Neural crest cell (in vitro differentiated cells): ENCODE measurements around the gene AMIGO1. TPM values are rescaled to one million over a fixed set of nuclear protein-coding genes. Genes with fewer than 3 reads are reported as not detected.

Source experiments
- DNase-seq: peaks from one replicate; pipeline ENCODE4 v3.0.0; 2021; ENCODE audit warnings: low read depth, mixed read lengths, low spot score
- H3K27ac Mint-ChIP-seq: one replicate; pipeline ENCODE4 v1.8.0; 2021; ENCODE audit warnings: mild to moderate bottlenecking, mixed read lengths; ENCODE audit not compliant: unreplicated experiment
- H3K27me3 Mint-ChIP-seq: 2 replicates; pipeline ENCODE4 v1.8.0; 2021; ENCODE audit warnings: low read depth, mild to moderate bottlenecking, mixed read lengths
- H3K36me3 Mint-ChIP-seq: 2 replicates; pipeline ENCODE4 v1.8.0; 2021; ENCODE audit warnings: low read depth, mild to moderate bottlenecking, mixed read lengths
- H3K4me1 Mint-ChIP-seq: 2 replicates; pipeline ENCODE4 v1.8.0; 2021; ENCODE audit warnings: mixed read lengths
- H3K4me3 Mint-ChIP-seq: one replicate; pipeline ENCODE4 v1.8.0; 2021; ENCODE audit warnings: mild to moderate bottlenecking, mixed read lengths
- H3K9me3 Mint-ChIP-seq: 2 replicates; pipeline ENCODE4 v1.8.0; 2021; ENCODE audit warnings: mixed read lengths
- total RNA-seq: library from RNA; stranded (reverse); gene quantifications from 2 replicates; pipeline ENCODE4 v1.2.1, GENCODE V29; 2021
- TF ChIP-seq, protein P1 (sequence below): fragments of 200-600 bp; sonication (generic); conservative IDR thresholded peaks from 2 replicates; pipeline ENCODE4 v1.5.0; 2021; ENCODE audit warnings: antibody characterized with exemption, mild to moderate bottlenecking

Gene AMIGO1
- total RNA-seq, 1 donor from 2014 or later = 7.2 TPM

DNA sequence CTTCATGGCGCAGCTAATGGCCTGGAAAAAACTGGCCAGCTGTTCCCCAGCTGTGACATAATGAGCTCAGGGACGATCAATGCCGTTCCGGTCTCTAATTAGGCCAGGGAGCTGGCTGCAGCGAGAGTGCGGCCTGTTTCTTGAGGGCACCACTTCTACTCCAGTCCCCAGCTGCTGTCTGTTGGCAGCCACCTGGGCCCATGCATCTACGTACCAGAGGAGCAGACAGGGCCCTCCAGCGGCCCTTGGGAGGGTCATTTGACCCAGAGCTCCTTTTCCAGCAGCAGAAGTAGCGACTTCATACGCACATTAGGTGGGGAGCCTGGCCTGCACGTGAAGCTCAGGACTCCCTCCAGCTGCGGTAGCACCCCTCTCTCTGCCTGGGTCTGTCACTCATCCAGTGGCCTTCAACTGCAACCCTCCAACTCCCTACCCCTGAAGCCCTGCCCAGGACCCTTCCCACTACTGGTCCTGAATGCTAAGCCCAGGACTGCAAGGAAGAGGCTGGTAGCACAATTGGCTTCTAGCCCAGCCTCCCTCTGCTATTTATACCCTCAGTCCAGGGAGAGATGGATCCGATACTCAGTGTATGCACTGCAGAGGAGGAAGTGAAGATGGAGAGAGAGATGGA, 21.0 kb upstream of the AMIGO1 start:
- H3K4me1 Mint-ChIP-seq = peaks cover 28% of the 10 kb centered on the region

DNA sequence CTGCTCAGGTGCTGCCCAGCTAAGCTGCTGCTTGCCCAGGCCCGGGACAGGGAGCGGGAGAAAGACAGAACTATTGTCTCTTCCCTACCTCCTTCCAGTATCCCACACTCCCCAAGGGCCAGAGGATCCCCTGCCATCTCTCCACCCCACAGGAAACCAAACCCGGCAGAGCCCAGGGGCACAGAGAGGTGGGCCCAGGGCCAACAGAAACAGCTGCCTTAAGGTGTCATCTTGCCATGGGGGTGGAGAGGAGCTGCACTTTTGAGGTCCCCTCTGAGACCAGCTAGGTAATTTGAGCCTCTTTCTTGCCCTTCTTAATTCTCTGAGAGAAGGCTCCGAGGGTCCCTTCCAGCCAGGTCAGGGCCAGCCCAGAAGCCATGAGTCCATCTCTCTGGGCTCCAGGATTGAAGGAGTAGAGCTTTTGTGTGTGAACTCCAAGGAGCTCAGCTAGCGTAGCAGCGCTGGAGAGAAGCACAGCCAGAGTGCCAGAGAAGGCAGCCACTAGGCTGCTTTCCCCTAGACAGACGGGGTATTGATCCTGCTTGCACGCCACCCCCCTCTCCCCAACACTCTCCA, 20.4 kb upstream of the AMIGO1 start:
- Mint-ChIP-seq H3K27ac (peak overlapping the region; percentile 43), H3K4me1 (peaks cover 28% of the 10 kb centered on the region), H3K36me3 (no peaks in the 10 kb centered on the region), H3K4me3 (no peak overlapping the region), H3K27me3 (peaks cover 10% of the 10 kb centered on the region), H3K9me3 (no peaks in the 10 kb centered on the region)
- DNase-seq = no peak
- TF ChIP-seq, protein P1, sequence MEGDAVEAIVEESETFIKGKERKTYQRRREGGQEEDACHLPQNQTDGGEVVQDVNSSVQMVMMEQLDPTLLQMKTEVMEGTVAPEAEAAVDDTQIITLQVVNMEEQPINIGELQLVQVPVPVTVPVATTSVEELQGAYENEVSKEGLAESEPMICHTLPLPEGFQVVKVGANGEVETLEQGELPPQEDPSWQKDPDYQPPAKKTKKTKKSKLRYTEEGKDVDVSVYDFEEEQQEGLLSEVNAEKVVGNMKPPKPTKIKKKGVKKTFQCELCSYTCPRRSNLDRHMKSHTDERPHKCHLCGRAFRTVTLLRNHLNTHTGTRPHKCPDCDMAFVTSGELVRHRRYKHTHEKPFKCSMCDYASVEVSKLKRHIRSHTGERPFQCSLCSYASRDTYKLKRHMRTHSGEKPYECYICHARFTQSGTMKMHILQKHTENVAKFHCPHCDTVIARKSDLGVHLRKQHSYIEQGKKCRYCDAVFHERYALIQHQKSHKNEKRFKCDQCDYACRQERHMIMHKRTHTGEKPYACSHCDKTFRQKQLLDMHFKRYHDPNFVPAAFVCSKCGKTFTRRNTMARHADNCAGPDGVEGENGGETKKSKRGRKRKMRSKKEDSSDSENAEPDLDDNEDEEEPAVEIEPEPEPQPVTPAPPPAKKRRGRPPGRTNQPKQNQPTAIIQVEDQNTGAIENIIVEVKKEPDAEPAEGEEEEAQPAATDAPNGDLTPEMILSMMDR = no peak

More for the DNA sequence above, 21.0 kb upstream of the AMIGO1 start:
- TF ChIP-seq, protein P1 = no peak
- peaks cover 10% of the 10 kb centered on the region for H3K27me3 Mint-ChIP-seq
- H3K9me3 Mint-ChIP-seq = no peaks in the 10 kb centered on the region
- H3K27ac Mint-ChIP-seq = no peak overlapping the region
- H3K4me3 Mint-ChIP-seq = no peak overlapping the region
- no peaks in the 10 kb centered on the region for H3K36me3 Mint-ChIP-seq
- no peak for DNase-seq

DNA sequence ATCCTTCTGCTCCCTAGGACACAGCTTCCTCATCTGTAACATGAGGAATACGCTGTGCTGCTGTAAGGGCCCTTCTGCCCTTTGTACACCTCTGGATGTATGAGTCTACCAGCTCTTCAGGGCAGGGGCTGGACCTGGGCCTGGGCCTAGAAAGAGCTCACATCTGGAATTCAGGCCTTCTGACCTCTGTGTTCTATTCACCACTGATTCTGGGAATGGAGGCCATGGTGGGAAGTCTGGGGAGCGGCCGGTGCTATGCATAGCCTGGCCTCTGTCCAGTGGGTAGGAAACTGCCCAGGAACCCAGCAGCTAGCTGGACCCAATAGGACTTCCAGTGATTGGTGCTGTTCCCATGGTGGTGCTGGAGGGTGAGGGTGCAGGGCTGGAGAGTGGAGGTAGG, 19.2 kb upstream of the AMIGO1 start:
- DNase-seq = no peak
- Mint-ChIP-seq H3K9me3 (no peaks in the 10 kb centered on the region), H3K4me3 (no peak overlapping the region), H3K27ac (no peak overlapping the region), H3K4me1 (peaks cover 28% of the 10 kb centered on the region), H3K36me3 (no peaks in the 10 kb centered on the region), H3K27me3 (peaks cover 10% of the 10 kb centered on the region)
- TF ChIP-seq, protein P1 = no peak

DNA sequence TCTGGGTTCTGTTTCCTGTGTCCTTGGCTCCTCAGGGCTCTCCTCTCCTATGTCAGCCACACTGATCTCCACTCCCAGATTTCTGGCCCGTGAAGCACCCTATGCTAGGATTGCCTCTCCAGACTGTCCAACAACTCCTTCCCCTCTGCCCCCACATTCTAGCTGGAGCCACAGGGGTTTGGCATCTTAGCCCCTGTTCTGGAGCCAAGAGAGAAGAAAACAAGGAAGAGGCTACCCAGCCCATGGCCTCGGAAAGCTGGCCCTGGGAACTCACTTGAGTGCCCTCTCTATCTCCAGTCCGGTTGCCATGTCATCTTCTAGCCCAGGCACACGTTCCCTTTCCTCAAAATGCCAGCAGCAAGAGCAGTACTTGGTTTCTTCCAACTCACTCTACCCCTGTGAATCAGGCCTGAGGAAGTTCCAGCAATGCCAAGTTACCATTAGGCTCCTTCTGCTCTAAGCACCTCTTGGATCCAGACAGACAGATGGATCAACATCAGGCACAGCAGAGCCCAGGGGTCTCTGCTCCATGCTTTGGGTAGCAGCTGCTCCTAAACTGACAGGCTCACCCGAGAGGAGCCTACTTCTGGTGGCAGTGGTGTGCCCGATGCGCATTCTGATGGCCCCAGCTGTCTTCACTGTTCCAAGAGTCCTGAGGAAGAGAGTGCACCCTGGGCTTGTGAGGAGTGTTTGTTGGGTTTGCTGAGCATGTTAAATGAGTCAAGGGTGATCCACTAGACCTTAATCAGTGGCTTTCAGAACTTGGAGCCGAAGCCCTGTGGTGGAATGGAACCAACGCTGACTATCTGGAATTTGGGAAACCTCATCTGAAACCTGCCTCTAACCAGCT, 18.5 kb upstream of the AMIGO1 start:
- Mint-ChIP-seq H3K4me3 (no peak overlapping the region), H3K36me3 (no peaks in the 10 kb centered on the region), H3K4me1 (peaks cover 26% of the 10 kb centered on the region), H3K27ac (no peak overlapping the region), H3K9me3 (no peaks in the 10 kb centered on the region), H3K27me3 (peaks cover 10% of the 10 kb centered on the region)
- TF ChIP-seq, protein P1 = no peak
- DNase-seq = no peak

DNA sequence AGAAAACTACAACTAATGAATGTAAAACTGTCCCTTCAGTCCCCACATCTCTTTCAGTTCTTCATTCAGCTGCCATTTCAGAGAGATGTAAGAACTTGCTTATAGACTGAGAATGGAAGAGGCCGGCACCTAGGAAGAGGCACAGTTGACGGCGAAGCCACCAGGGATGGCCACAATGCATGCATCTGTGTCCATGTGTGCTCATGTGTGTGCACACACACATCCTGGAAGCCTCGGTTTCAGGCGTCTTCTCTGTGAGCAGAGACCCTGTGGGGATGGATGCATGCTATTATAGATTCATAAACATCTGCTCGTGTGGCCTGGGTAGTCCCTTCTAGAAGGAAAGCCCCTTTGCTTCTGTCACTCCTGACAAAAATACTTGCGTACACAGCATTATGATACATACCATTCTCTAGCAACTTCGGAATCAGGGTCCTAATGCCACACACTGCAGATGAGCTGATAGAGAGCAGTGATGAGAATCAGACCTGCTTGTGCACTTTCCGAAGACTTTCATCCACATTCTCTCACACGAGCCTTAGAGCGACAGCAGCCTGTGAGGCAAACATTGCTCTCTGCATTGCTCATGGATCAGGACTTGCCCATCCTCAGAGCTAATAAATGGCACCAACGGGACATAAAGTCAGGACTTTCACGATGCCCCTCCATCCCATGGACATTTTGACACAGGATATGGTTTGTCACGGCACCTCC, 17.7 kb upstream of the AMIGO1 start:
- no peak overlapping the region for H3K4me3 Mint-ChIP-seq
- no peaks in the 10 kb centered on the region for H3K9me3 Mint-ChIP-seq
- no peaks in the 10 kb centered on the region for H3K36me3 Mint-ChIP-seq
- peaks cover 18% of the 10 kb centered on the region for H3K4me1 Mint-ChIP-seq
- H3K27me3 Mint-ChIP-seq = peaks cover 15% of the 10 kb centered on the region
- TF ChIP-seq, protein P1 = no peak
- H3K27ac Mint-ChIP-seq = no peak overlapping the region
- no peak for DNase-seq
